Type B pancreatic cell (in vitro differentiated cells): ENCODE results near the gene CSNK1D. TPM values are rescaled to one million over a fixed set of nuclear protein-coding genes. Genes with fewer than 3 reads are reported as not detected.

Source experiments
- DNase-seq: peaks from one replicate; pipeline ENCODE4 v3.0.0; 2021; ENCODE audit warnings: mixed read lengths; ENCODE audit not compliant: unreplicated experiment; ENCODE audit errors: extremely low spot score
- H3K27ac Mint-ChIP-seq: 2 replicates; pipeline ENCODE4 v1.8.0; 2021; ENCODE audit warnings: mild to moderate bottlenecking, mixed read lengths
- H3K27me3 Mint-ChIP-seq: 2 replicates; pipeline ENCODE4 v1.8.0; 2021; ENCODE audit warnings: mixed read lengths
- H3K36me3 Mint-ChIP-seq: 2 replicates; pipeline ENCODE4 v1.8.0; 2021; ENCODE audit warnings: mixed read lengths
- H3K4me1 Mint-ChIP-seq: one replicate; pipeline ENCODE4 v1.8.0; 2021; ENCODE audit warnings: mixed read lengths; ENCODE audit not compliant: unreplicated experiment
- H3K4me3 Mint-ChIP-seq: 2 replicates; pipeline ENCODE4 v1.8.0; 2021; ENCODE audit warnings: mild to moderate bottlenecking, mixed read lengths
- H3K9me3 Mint-ChIP-seq: 2 replicates; pipeline ENCODE4 v1.8.0; 2021; ENCODE audit warnings: mixed read lengths
- total RNA-seq: library from RNA; stranded (reverse); gene quantifications from 2 replicates; pipeline ENCODE4 v1.2.1, GENCODE V29; 2021; ENCODE audit warnings: low replicate concordance
- TF ChIP-seq, protein P1 (sequence below): fragments of 200-600 bp; sonication (generic); conservative IDR thresholded peaks from 2 replicates; pipeline ENCODE4 v1.5.0; 2021; ENCODE audit warnings: antibody characterized with exemption, mild to moderate bottlenecking

Gene CSNK1D
- total RNA-seq, 1 donor from 2014 or later = 176 TPM

DNA sequence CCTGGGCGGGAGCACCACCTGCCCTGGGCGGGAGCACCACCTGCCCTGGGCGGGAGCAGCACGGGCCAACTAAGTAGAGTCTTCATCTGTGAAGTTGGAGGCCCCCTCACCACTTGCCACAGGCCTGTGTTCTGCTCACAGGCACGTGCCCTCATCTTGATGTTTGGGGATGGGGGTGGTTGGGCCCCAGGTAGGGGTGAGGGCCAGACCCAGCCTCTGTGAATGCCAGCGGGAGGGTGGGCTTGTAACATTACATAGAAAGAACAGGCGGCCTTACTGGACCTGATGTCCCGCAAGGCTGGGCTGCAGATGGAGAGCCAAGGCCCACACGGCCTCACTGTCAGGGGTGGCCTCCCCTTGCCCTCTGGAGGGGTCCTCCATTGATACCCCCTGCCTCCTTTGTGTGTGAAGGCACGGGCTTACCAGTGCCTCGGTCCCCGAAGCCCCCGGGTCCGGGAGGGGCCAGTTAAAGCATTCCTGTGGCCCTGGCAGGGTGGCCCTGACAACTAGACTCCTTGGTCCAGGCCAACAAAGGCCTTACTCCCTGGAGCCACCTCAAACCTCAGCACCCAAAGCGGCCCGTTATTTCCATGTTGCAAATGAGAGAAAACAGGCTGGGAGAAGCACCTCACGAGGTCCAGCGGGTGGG is 45.7 kb downstream of the CSNK1D start:
- no peak for DNase-seq
- Mint-ChIP-seq H3K4me3 (peak overlapping the region; percentile 67), H3K36me3 (no peaks in the 10 kb centered on the region), H3K27ac (peak overlapping the region; percentile 36), H3K4me1 (no peaks in the 10 kb centered on the region), H3K9me3 (no peaks in the 10 kb centered on the region), H3K27me3 (peaks cover 9% of the 10 kb centered on the region)
- TF ChIP-seq, protein P1, sequence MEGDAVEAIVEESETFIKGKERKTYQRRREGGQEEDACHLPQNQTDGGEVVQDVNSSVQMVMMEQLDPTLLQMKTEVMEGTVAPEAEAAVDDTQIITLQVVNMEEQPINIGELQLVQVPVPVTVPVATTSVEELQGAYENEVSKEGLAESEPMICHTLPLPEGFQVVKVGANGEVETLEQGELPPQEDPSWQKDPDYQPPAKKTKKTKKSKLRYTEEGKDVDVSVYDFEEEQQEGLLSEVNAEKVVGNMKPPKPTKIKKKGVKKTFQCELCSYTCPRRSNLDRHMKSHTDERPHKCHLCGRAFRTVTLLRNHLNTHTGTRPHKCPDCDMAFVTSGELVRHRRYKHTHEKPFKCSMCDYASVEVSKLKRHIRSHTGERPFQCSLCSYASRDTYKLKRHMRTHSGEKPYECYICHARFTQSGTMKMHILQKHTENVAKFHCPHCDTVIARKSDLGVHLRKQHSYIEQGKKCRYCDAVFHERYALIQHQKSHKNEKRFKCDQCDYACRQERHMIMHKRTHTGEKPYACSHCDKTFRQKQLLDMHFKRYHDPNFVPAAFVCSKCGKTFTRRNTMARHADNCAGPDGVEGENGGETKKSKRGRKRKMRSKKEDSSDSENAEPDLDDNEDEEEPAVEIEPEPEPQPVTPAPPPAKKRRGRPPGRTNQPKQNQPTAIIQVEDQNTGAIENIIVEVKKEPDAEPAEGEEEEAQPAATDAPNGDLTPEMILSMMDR = no peak

DNA sequence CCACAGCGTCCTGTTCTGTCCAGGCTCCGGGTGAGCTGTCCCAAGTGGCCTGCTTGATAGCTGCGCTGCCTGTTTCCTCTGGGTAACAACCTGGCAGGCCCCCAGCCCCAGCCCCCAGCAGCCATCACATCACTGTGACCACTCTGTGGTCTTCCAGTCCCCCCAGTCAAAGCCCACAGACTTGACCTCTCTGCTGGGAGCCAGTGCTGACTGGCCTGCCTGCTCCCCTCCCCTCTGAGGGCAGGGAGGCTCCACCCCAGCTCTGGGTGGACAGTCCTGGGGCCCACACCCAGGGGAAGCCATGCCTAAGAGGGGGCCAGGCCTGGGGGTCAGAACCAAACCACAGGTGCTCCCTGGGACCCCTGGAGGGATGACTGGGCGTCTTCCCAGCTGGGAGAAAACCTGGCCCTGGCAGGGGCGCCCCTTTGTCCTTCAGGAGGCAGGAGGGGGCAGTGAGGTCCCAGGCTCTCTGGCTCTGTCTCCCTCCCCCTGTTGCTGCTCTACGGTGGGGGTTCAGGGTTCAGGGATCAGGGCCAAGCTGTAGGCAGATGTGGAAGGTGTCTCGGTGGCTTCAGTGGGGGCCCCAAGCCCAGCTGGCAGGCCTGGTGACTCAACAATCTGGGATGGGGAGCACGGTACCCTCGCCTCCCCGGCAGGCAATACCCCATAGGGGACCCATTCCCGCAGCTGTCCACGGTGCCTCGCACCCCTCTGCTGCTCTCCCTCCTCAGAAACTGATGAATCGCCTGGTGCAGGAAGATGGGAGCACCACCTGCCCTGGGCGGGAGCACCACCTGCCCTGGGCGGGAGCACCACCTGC is 46.5 kb downstream of the CSNK1D start:
- no peaks in the 10 kb centered on the region for H3K4me1 Mint-ChIP-seq
- no peak for DNase-seq
- no peaks in the 10 kb centered on the region for H3K9me3 Mint-ChIP-seq
- peaks cover 9% of the 10 kb centered on the region for H3K27me3 Mint-ChIP-seq
- H3K4me3 Mint-ChIP-seq = no peak overlapping the region
- no peaks in the 10 kb centered on the region for H3K36me3 Mint-ChIP-seq
- TF ChIP-seq, protein P1 = no peak
- no peak overlapping the region for H3K27ac Mint-ChIP-seq

DNA sequence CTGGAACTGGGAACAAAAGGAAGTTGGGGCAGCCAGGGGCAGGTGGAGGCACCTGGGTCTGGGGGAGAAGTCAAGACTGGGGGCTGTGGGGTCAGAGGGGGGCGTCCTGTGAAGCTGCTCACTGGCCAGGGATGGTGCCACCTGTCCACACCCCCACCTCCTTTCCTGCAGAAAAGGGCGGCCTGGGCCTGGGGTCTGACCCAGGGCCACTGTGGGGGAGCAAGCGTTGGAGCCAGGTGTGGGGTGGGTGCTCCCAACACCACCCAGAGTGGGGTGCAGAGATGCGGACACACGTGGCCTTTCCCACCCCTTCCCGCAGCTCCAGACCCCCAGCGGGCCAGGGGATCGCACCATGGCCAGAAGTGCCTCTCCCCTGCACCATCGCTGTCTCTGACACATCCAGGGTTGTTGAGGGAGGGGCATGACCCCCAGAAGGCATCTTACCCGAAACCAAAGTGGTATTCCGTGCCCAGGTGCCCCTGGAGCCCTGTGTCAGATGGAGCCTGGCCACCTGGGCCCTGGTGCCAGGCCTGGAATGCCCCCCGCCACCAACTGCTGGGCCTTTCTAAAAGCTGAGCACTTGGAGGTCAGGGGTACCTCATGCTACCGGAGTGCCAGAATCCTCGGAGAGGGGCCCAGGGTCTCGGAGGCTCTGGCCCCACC is 47.2 kb downstream of the CSNK1D start:
- TF ChIP-seq, protein P1 = no peak
- Mint-ChIP-seq H3K27me3 (peaks cover 12% of the 10 kb centered on the region), H3K27ac (no peak overlapping the region), H3K9me3 (no peaks in the 10 kb centered on the region), H3K4me3 (no peak overlapping the region), H3K36me3 (no peaks in the 10 kb centered on the region), H3K4me1 (no peaks in the 10 kb centered on the region)
- DNase-seq = no peak

DNA sequence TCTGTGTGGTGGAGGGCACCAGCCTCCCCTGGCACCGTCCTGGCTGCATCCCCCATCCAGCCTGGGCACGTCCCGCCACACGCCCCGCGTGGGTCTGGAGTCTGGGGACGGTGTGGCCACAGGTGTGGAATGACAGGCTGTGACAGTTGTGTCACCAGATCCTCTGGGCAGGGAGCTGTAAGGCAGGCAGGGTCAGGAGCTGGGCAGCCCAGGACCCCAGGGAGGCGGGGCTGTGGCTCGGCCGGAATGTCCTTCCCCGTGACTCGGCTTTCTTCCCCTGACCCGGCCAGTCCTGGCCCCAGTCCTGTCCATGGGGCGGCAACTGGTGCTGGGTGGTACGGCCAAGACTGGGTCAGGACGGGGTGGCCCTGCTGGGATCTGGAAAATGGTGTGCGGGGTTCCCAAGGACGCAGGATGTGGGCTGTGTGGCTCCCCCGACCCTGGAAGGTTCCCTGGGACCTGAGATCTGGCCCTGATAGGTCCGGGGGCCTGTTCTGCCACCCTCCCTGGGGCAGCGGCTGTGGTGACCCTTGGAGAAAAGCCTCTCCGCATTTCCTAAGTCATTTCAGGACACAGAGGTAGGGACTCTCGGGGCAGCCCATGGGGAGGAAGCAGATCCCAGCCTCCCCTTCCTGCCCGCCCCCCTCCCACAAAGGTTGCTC is 48.0 kb downstream of the CSNK1D start:
- Mint-ChIP-seq H3K27me3 (peaks cover 13% of the 10 kb centered on the region), H3K9me3 (no peaks in the 10 kb centered on the region), H3K4me1 (no peaks in the 10 kb centered on the region), H3K27ac (no peak overlapping the region), H3K4me3 (no peak overlapping the region), H3K36me3 (no peaks in the 10 kb centered on the region)
- no peak for DNase-seq
- TF ChIP-seq, protein P1 = no peak

DNA sequence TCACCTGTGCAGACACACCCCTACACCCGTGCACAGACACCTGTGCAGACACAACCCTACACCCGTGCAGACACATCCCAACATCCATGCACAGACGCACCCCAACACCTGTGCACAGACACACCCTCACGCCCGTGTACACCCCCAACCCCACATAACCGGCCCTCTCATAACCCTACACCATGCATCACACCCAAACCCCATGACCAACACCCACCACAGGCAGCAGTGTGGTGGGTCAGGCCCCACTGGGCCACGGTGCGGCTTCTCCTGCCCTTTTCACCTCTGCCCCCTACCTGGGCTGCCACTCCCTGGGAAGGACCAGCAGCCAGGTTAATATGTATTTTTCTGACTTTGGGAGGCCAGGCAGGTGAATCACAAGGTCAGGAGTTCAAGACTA is 48.8 kb downstream of the CSNK1D start:
- Mint-ChIP-seq H3K27me3 (peaks cover 9% of the 10 kb centered on the region), H3K9me3 (no peaks in the 10 kb centered on the region), H3K27ac (no peak overlapping the region), H3K4me1 (no peaks in the 10 kb centered on the region), H3K4me3 (no peak overlapping the region), H3K36me3 (no peaks in the 10 kb centered on the region)
- no peak for DNase-seq
- TF ChIP-seq, protein P1 = no peak
